Calu3 (cell line): ENCODE data around the gene ATP10B. TPM values are rescaled to one million over a fixed set of nuclear protein-coding genes. Genes with fewer than 3 reads are reported as not detected.

Source experiments
- BruUV-seq: library from RNA; stranded (reverse); fragments of 400-500 nt; replicated peaks from 2 replicates; lab custom pipeline; 2021; lab: Mats Ljungman, UMichigan
- CTCF ChIA-PET: fragments of 300-600 bp; sonication (Branson Sonifier 250); formaldehyde crosslinking; loops from one replicate; lab custom pipeline; 2022; ENCODE audit warnings: antibody characterized with exemption; lab: Charles Lee
- DNase-seq: peaks from one replicate; pipeline ENCODE4 v3.0.0; 2022
- H3K27ac Mint-ChIP-seq: one replicate; pipeline ENCODE4 v1.8.0; 2022; ENCODE audit warnings: mixed read lengths; ENCODE audit not compliant: unreplicated experiment
- H3K27me3 Mint-ChIP-seq: one replicate; pipeline ENCODE4 v1.8.0; 2022; ENCODE audit warnings: mixed read lengths; ENCODE audit not compliant: unreplicated experiment
- H3K36me3 Mint-ChIP-seq: one replicate; pipeline ENCODE4 v1.8.0; 2022; ENCODE audit warnings: mild to moderate bottlenecking, moderate library complexity, mixed read lengths; ENCODE audit not compliant: insufficient read depth, unreplicated experiment
- H3K4me1 Mint-ChIP-seq: one replicate; pipeline ENCODE4 v1.8.0; 2022; ENCODE audit warnings: mild to moderate bottlenecking, low read depth, mixed read lengths; ENCODE audit not compliant: unreplicated experiment
- H3K4me3 Mint-ChIP-seq: one replicate; pipeline ENCODE4 v1.8.0; 2022; ENCODE audit warnings: mild to moderate bottlenecking, low read depth, moderate library complexity, mixed read lengths; ENCODE audit not compliant: unreplicated experiment
- H3K9me3 Mint-ChIP-seq: one replicate; pipeline ENCODE4 v1.8.0; 2022; ENCODE audit warnings: low read depth, mixed read lengths; ENCODE audit not compliant: unreplicated experiment
- CTCF ChIP-seq: fragments of 200-600 bp; IDR thresholded peaks from one replicate; pipeline ENCODE4 v1.8.0; 2022; ENCODE audit warnings: antibody characterized with exemption; ENCODE audit not compliant: unreplicated experiment
- intact Hi-C: fragments of 100-400 bp; cut with micrococcal nuclease; formaldehyde crosslinking; loops from one replicate; pipeline ENCODE4 v1.10.0; 2022; ENCODE audit not compliant: unreplicated experiment
- total RNA-seq: library from RNA; stranded (reverse); gene quantifications from 2 replicates; pipeline ENCODE4 v1.2.3, GENCODE V29; 2022

ATP10B gene
- total RNA-seq, 1 experiment from 2014 or later, result 1.4 TPM

- CTCF ChIA-PET, result interaction anchor here (0.6 kb wide), 1 partner anchor 82 kb away, joined by 3 read pairs; no protein-coding TSS in a partner anchor
- H3K27ac Mint-ChIP-seq, result no peak overlapping the region
- no peak overlapping the region for H3K4me3 Mint-ChIP-seq
- DNase-seq, result no peak
- no peaks in the 10 kb centered on the region for H3K27me3 Mint-ChIP-seq
- BruUV-seq, result no TSS peak
- intact Hi-C loops, result loop anchor here (10.0 kb wide), 1 partner anchor 719 kb away; no protein-coding TSS in a partner anchor
- no peak for TF ChIP-seq CTCF
- no peaks in the 10 kb centered on the region for H3K36me3 Mint-ChIP-seq
- no peaks in the 10 kb centered on the region for H3K4me1 Mint-ChIP-seq
- H3K9me3 Mint-ChIP-seq, result no peaks in the 10 kb centered on the region
These were observed 46.6 kb downstream of the ATP10B start for GRCh38 chr5:160805376-160805775.

GRCh38 chr5:160802592-160802991, 49.4 kb downstream of the ATP10B start:
- Mint-ChIP-seq H3K4me3 (no peak overlapping the region), H3K36me3 (no peaks in the 10 kb centered on the region), H3K27me3 (no peaks in the 10 kb centered on the region), H3K27ac (no peak overlapping the region), H3K9me3 (no peaks in the 10 kb centered on the region), H3K4me1 (no peaks in the 10 kb centered on the region)
- DNase-seq, result peak; percentile 19
- CTCF ChIA-PET, result interaction anchor here (0.7 kb wide), 2 partner anchors 8 to 121 kb away, joined by 3 read pairs; no protein-coding TSS in a partner anchor
- intact Hi-C loops, result loop anchor here (5.0 to 10.0 kb wide), 3 partner anchors 100 to 722 kb away; no protein-coding TSS in a partner anchor
- no peak for TF ChIP-seq CTCF
- BruUV-seq, result no TSS peak

- CTCF ChIA-PET, result no interaction called here
- intact Hi-C loops, result loop anchor here (5.0 to 10.0 kb wide), 3 partner anchors 102 to 724 kb away; no protein-coding TSS in a partner anchor
- no peak overlapping the region for H3K27ac Mint-ChIP-seq
- H3K36me3 Mint-ChIP-seq, result no peaks in the 10 kb centered on the region
- no peaks in the 10 kb centered on the region for H3K9me3 Mint-ChIP-seq
- no peak for DNase-seq
- H3K4me1 Mint-ChIP-seq, result no peaks in the 10 kb centered on the region
- H3K27me3 Mint-ChIP-seq, result no peaks in the 10 kb centered on the region
- no peak for TF ChIP-seq CTCF
- no peak overlapping the region for H3K4me3 Mint-ChIP-seq
- no TSS peak for BruUV-seq
These were observed 51.4 kb downstream of the ATP10B start for GRCh38 chr5:160800375-160801275.

- Mint-ChIP-seq H3K36me3 (no peaks in the 10 kb centered on the region), H3K9me3 (no peaks in the 10 kb centered on the region), H3K27me3 (no peaks in the 10 kb centered on the region), H3K4me1 (no peaks in the 10 kb centered on the region), H3K4me3 (no peak overlapping the region), H3K27ac (no peak overlapping the region)
- no peak for TF ChIP-seq CTCF
- CTCF ChIA-PET, result no interaction called here
- intact Hi-C loops, result no loop called here
- no TSS peak for BruUV-seq
- no peak for DNase-seq
These were observed 52.8 kb downstream of the ATP10B start for GRCh38 chr5:160799184-160799583.
